ENCODE data around the gene COL16A1.
A peak's percentile ranks its signal among the peaks of the same experiment; 100 is the strongest.

Gene COL16A1

GRCh38 chr1:31705080-31705866 is 1.5 kb upstream of the COL16A1 start:
- no peak for DNase-seq (ENCODE audit: low spot score)

GRCh38 chr1:31704271-31705079 is 658 bp upstream of the COL16A1 start:
- no peak for DNase-seq (ENCODE audit: low spot score)

- DNase-seq (ENCODE audit: low spot score), result no peak
These were observed 897 bp downstream of the COL16A1 start for GRCh38 chr1:31702836-31703404.

- DNase-seq (ENCODE audit: low spot score), result peak; percentile 5
These were observed 2.6 kb downstream of the COL16A1 start for GRCh38 chr1:31701091-31701736.

GRCh38 chr1:31700468-31701090 is 3.2 kb downstream of the COL16A1 start:
- DNase-seq (ENCODE audit: low spot score), result no peak

- DNase-seq (ENCODE audit: low spot score), result no peak
These were observed 4.4 kb downstream of the COL16A1 start for GRCh38 chr1:31699341-31699891.

GRCh38 chr1:31697369-31697984 is 6.3 kb downstream of the COL16A1 start:
- no peak for DNase-seq (ENCODE audit: low spot score)

GRCh38 chr1:31696242-31696641 is 7.6 kb downstream of the COL16A1 start:
- no peak for DNase-seq (ENCODE audit: low spot score)

- no peak for DNase-seq (ENCODE audit: low spot score)
These were observed 8.5 kb downstream of the COL16A1 start for GRCh38 chr1:31695327-31695726.

GRCh38 chr1:31694964-31695313 is 8.9 kb downstream of the COL16A1 start:
- no peak for DNase-seq (ENCODE audit: low spot score)

GRCh38 chr1:31694069-31694963 is 9.5 kb downstream of the COL16A1 start:
- DNase-seq (ENCODE audit: low spot score), result no peak

GRCh38 chr1:31693231-31693630 is 10.6 kb downstream of the COL16A1 start:
- no peak for DNase-seq (ENCODE audit: low spot score)

GRCh38 chr1:31691951-31692350 is 11.9 kb downstream of the COL16A1 start:
- no peak for DNase-seq (ENCODE audit: low spot score)

- no peak for DNase-seq (ENCODE audit: low spot score)
These were observed 12.4 kb downstream of the COL16A1 start for GRCh38 chr1:31691446-31691845.

GRCh38 chr1:31690921-31691320 is 12.9 kb downstream of the COL16A1 start:
- DNase-seq (ENCODE audit: low spot score), result no peak

GRCh38 chr1:31689854-31690253 is 14.0 kb downstream of the COL16A1 start:
- DNase-seq (ENCODE audit: low spot score), result no peak

GRCh38 chr1:31689379-31689778 is 14.4 kb downstream of the COL16A1 start:
- DNase-seq (ENCODE audit: low spot score), result no peak

GRCh38 chr1:31688233-31688918 is 15.4 kb downstream of the COL16A1 start:
- no peak for DNase-seq (ENCODE audit: low spot score)

- DNase-seq (ENCODE audit: low spot score), result no peak
These were observed 16.2 kb downstream of the COL16A1 start for GRCh38 chr1:31687601-31688000.

- no peak for DNase-seq (ENCODE audit: low spot score)
These were observed 18.0 kb downstream of the COL16A1 start for GRCh38 chr1:31685795-31686194.

Data from hematopoietic multipotent progenitor cell treated with erythropoietin and hydrocortisone succinate and interleukin-3 and kit ligand, for 15 days (in vitro differentiated cells).